HEK293 (cell line): ENCODE measurements around the gene PDE4D.

ENCODE experiments used
- CTCF ChIA-PET: fragments of 350-600 bp; formaldehyde crosslinking; extraction: SDS; loops from one replicate; lab custom pipeline; 2021; ENCODE audit warnings: antibody characterized with exemption; lab: Yijun Ruan, JAX
- POLR2A ChIA-PET: fragments of 300-600 bp; formaldehyde crosslinking; extraction: SDS; loops from one replicate; lab custom pipeline; 2020; ENCODE audit warnings: antibody characterized with exemption, inconsistent platforms; lab: Yijun Ruan, JAX
- H3K27ac ChIP-seq: fragments of 200-500 bp; sonication (Bioruptor generic); 2 replicates; pipeline ENCODE4 v1.5.1; 2014; ENCODE audit warnings: low read depth, low read length, control low read depth, inconsistent platforms; ENCODE audit errors: extremely low read depth
- H3K36me3 ChIP-seq, 2 experiments: fragments of 200-500 bp in 1 of 2; sonication (Bioruptor generic) in 1 of 2; 1 replicate in 1 of 2; 2 replicates in 1 of 2; pipeline ENCODE4 v1.5.1; 2014 to 2017; ENCODE audit warnings: inconsistent platforms in 2 of 2, low read length in 2 of 2; ENCODE audit not compliant: control insufficient read depth in 2 of 2, insufficient read depth in 1 of 2
- H3K4me1 ChIP-seq: fragments of 200-500 bp; sonication (Bioruptor generic); 2 replicates; pipeline ENCODE4 v1.5.1; 2014; ENCODE audit warnings: mild to moderate bottlenecking, low read length, inconsistent platforms; ENCODE audit not compliant: control insufficient read depth, insufficient read depth
- H3K4me3 ChIP-seq: 2 replicates; pipeline ENCODE4 v1.5.1; 2011; ENCODE audit warnings: low read depth, mild to moderate bottlenecking, control low read depth, low read length, moderate library complexity
- H3K9me3 ChIP-seq: fragments of 200-500 bp; sonication (Bioruptor generic); 2 replicates; pipeline ENCODE4 v1.5.1; 2014; ENCODE audit warnings: low read depth, low read length, inconsistent platforms; ENCODE audit not compliant: control insufficient read depth, insufficient read depth
- EGR2 ChIP-seq: fragments of 450-650 bp; formaldehyde crosslinking; IDR thresholded peaks from 2 replicates; pipeline ENCODE4 v1.5.1; 2016; ENCODE audit warnings: low read depth, missing biosample characterization, missing genetic modification characterization
- FEZF1 ChIP-seq: fragments of 450-650 bp; formaldehyde crosslinking; IDR thresholded peaks from 2 replicates; pipeline ENCODE4 v1.5.1; 2016; ENCODE audit warnings: missing biosample characterization, missing genetic modification characterization
- HOXC10 ChIP-seq: sonication (generic); formaldehyde crosslinking; IDR thresholded peaks from 2 replicates; pipeline ENCODE4 v1.8.1; 2023; ENCODE audit warnings: mild to moderate bottlenecking, missing genetic modification reagents
- IKZF3 ChIP-seq: fragments of 450-650 bp; IDR thresholded peaks from 2 replicates; pipeline ENCODE4 v1.5.0; 2018; ENCODE audit warnings: missing biosample characterization, mild to moderate bottlenecking, missing genetic modification characterization, moderate library complexity
- KLF7 ChIP-seq: fragments of 450-650 bp; formaldehyde crosslinking; IDR thresholded peaks from 2 replicates; pipeline ENCODE4 v1.5.1; 2016; ENCODE audit warnings: missing biosample characterization, missing genetic modification characterization, borderline replicate concordance
- MYNN ChIP-seq: fragments of 450-650 bp; formaldehyde crosslinking; IDR thresholded peaks from 2 replicates; pipeline ENCODE4 v1.5.1; 2016; ENCODE audit warnings: missing biosample characterization, missing genetic modification characterization, borderline replicate concordance
- MZF1 ChIP-seq: fragments of 450-650 bp; formaldehyde crosslinking; IDR thresholded peaks from 2 replicates; pipeline ENCODE4 v1.5.1; 2017; ENCODE audit warnings: missing biosample characterization, missing genetic modification characterization, borderline replicate concordance
- SCRT1 ChIP-seq: fragments of 450-650 bp; formaldehyde crosslinking; IDR thresholded peaks from 2 replicates; pipeline ENCODE4 v1.5.1; 2016; ENCODE audit warnings: missing biosample characterization, missing genetic modification characterization, borderline replicate concordance
- SETDB1 ChIP-seq: IDR thresholded peaks from one replicate; pipeline ENCODE4 v1.6.1; 2017; ENCODE audit warnings: mild to moderate bottlenecking, low read length, moderate library complexity, mixed read lengths; ENCODE audit not compliant: insufficient read length
- SP7 ChIP-seq: fragments of 450-650 bp; formaldehyde crosslinking; IDR thresholded peaks from 2 replicates; pipeline ENCODE4 v1.5.1; 2016; ENCODE audit warnings: missing biosample characterization, missing genetic modification characterization
- ZBTB17 ChIP-seq: fragments of 450-650 bp; formaldehyde crosslinking; IDR thresholded peaks from 2 replicates; pipeline ENCODE4 v1.5.1; 2016; ENCODE audit warnings: missing biosample characterization, missing genetic modification characterization
- ZBTB48 ChIP-seq: fragments of 450-650 bp; formaldehyde crosslinking; IDR thresholded peaks from 2 replicates; pipeline ENCODE4 v1.5.1; 2016; ENCODE audit warnings: missing biosample characterization, missing genetic modification characterization
- ZNF366 ChIP-seq: fragments of 450-650 bp; formaldehyde crosslinking; conservative IDR thresholded peaks from 2 replicates; pipeline ENCODE4 v1.5.1; 2016; ENCODE audit warnings: missing biosample characterization, missing genetic modification characterization
- ZNF426 ChIP-seq: fragments of 450-650 bp; formaldehyde crosslinking; IDR thresholded peaks from 2 replicates; pipeline ENCODE4 v1.5.1; 2017; ENCODE audit warnings: missing biosample characterization, missing genetic modification characterization, mild to moderate bottlenecking, inconsistent platforms, moderate library complexity
- ZNF433 ChIP-seq: fragments of 450-650 bp; formaldehyde crosslinking; IDR thresholded peaks from 2 replicates; pipeline ENCODE4 v1.5.1; 2016; ENCODE audit warnings: missing biosample characterization, missing genetic modification characterization, low read depth
- ZNF449 ChIP-seq: fragments of 450-650 bp; formaldehyde crosslinking; IDR thresholded peaks from 2 replicates; pipeline ENCODE4 v1.5.1; 2017; ENCODE audit warnings: missing biosample characterization, mild to moderate bottlenecking, missing genetic modification characterization, moderate library complexity
- ZNF473 ChIP-seq: fragments of 450-650 bp; formaldehyde crosslinking; IDR thresholded peaks from 2 replicates; pipeline ENCODE4 v1.5.1; 2017; ENCODE audit warnings: missing biosample characterization, missing genetic modification characterization
- ZNF530 ChIP-seq: fragments of 450-650 bp; formaldehyde crosslinking; IDR thresholded peaks from 2 replicates; pipeline ENCODE4 v1.5.1; 2016; ENCODE audit warnings: low read depth, missing biosample characterization, missing genetic modification characterization
- ZNF549 ChIP-seq: fragments of 450-650 bp; IDR thresholded peaks from 2 replicates; pipeline ENCODE4 v1.5.1; 2018; ENCODE audit warnings: missing biosample characterization, missing genetic modification characterization, mild to moderate bottlenecking, inconsistent platforms, moderate library complexity
- ZNF585B ChIP-seq: fragments of 450-650 bp; formaldehyde crosslinking; IDR thresholded peaks from 2 replicates; pipeline ENCODE4 v1.5.1; 2016; ENCODE audit warnings: missing biosample characterization, missing genetic modification characterization
- ZNF701 ChIP-seq: fragments of 450-650 bp; formaldehyde crosslinking; IDR thresholded peaks from 2 replicates; pipeline ENCODE4 v1.5.1; 2016; ENCODE audit warnings: missing biosample characterization, missing genetic modification characterization
- ZNF830 ChIP-seq: fragments of 450-650 bp; IDR thresholded peaks from 2 replicates; pipeline ENCODE4 v1.5.0; 2018; ENCODE audit warnings: missing biosample characterization, missing genetic modification characterization, low read depth, mild to moderate bottlenecking, moderate library complexity
- ZXDB ChIP-seq: fragments of 450-650 bp; formaldehyde crosslinking; IDR thresholded peaks from 2 replicates; pipeline ENCODE4 v1.5.1; 2016; ENCODE audit warnings: missing biosample characterization, missing genetic modification characterization
- TF ChIP-seq, protein P1 (sequence below): fragments of 450-650 bp; formaldehyde crosslinking; IDR thresholded peaks from 2 replicates; pipeline ENCODE4 v1.5.1; 2016; ENCODE audit warnings: missing biosample characterization, missing genetic modification characterization

PDE4D gene

GRCh38 chr5:59684388-59685190 lies 208.9 kb downstream of the PDE4D start:
- no peaks in the 10 kb centered on the region for H3K9me3 ChIP-seq
- ChIA-PET CTCF (interaction anchor here (1.7 kb wide), 1 partner anchor 11 kb away, joined by 7 read pairs; no protein-coding TSS in a partner anchor), POLR2A (no interaction called here)
- no peak overlapping the region for H3K27ac ChIP-seq
- no peaks in the 10 kb centered on the region for H3K36me3 ChIP-seq
- TF ChIP-seq ZNF530 (no peak), MYNN (tag by site-specific recombination) (no peak), EGR2 (tag by site-specific recombination) (no peak), HOXC10 (CRISPR knock-in tag) (no peak), SCRT1 (no peak), ZNF830 (tag by site-specific recombination) (no peak), ZNF449 (tag by site-specific recombination) (no peak), FEZF1 (no peak), ZNF426 (no peak), SETDB1 (no peak), ZNF473 (tag by site-specific recombination) (no peak)
- no peak overlapping the region for H3K4me3 ChIP-seq
- H3K4me1 ChIP-seq = no peaks in the 10 kb centered on the region

DNA sequence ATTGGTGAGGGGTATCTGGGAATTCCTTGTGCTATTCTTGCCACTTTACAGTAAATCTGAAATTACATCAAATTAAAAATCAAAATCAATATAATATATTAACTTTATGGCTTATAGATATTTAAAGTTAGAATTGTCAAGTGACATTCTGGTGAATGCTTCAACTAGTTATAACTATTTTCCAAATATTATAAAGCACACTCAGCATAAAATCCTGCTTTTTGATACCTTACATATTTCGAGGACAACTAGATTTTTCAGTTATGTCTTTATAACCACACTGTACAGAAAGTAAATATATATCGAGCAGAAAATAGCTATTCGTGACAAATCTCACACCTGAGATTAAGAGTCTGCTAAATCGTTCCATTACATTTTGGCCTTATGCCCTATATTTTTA lies 210.2 kb downstream of the PDE4D start:
- CTCF ChIA-PET = interaction anchor here (1.7 kb wide), 1 partner anchor 10 kb away, joined by 7 read pairs; no protein-coding TSS in a partner anchor
- Histone ChIP-seq H3K4me3 (no peak overlapping the region), H3K9me3 (no peaks in the 10 kb centered on the region), H3K27ac (no peak overlapping the region), H3K4me1 (no peaks in the 10 kb centered on the region), H3K36me3 (no peaks in the 10 kb centered on the region)
- POLR2A ChIA-PET = no interaction called here
- TF ChIP-seq ZNF433 (tag by site-specific recombination) = no peak
- TF ChIP-seq ZNF549 = no peak
- TF ChIP-seq ZNF366 = no peak
- no peak for TF ChIP-seq MZF1 (tag by site-specific recombination)
- no peak for TF ChIP-seq ZBTB48 (tag by site-specific recombination)
- TF ChIP-seq ZBTB17 (tag by site-specific recombination) = no peak
- no peak for TF ChIP-seq ZNF585B (tag by site-specific recombination)
- no peak for TF ChIP-seq SP7 (tag by site-specific recombination)
- no peak for TF ChIP-seq IKZF3 (tag by site-specific recombination)
- TF ChIP-seq KLF7 = no peak
- TF ChIP-seq ZNF701 (tag by site-specific recombination) = no peak

DNA sequence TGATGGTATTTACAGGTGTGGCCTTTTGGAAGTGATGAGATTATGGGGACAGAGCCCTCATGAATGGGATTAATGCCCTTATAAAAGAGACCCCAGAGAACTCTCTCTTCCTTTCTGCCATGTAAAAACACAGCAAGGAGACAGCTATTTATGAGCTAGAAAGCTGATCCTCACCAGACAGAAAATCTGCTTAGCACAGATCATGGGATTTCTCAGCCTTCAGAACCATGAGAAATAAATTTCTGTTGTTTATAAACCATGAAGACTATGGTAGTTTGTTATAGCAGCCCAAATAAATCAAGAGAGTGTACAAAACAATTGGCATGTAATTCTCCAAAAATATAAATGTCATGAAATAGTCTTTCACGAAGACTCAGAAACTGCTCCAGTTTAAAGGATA lies 211.0 kb downstream of the PDE4D start:
- TF ChIP-seq ZXDB (tag by site-specific recombination) (no peak), HOXC10 (CRISPR knock-in tag) (no peak)
- TF ChIP-seq, protein P1, sequence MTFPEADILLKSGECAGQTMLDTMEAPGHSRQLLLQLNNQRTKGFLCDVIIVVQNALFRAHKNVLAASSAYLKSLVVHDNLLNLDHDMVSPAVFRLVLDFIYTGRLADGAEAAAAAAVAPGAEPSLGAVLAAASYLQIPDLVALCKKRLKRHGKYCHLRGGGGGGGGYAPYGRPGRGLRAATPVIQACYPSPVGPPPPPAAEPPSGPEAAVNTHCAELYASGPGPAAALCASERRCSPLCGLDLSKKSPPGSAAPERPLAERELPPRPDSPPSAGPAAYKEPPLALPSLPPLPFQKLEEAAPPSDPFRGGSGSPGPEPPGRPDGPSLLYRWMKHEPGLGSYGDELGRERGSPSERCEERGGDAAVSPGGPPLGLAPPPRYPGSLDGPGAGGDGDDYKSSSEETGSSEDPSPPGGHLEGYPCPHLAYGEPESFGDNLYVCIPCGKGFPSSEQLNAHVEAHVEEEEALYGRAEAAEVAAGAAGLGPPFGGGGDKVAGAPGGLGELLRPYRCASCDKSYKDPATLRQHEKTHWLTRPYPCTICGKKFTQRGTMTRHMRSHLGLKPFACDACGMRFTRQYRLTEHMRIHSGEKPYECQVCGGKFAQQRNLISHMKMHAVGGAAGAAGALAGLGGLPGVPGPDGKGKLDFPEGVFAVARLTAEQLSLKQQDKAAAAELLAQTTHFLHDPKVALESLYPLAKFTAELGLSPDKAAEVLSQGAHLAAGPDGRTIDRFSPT = no peak
- H3K9me3 ChIP-seq = no peaks in the 10 kb centered on the region
- no peaks in the 10 kb centered on the region for H3K36me3 ChIP-seq
- CTCF ChIA-PET = interaction anchor here (1.1 kb wide), 1 partner anchor 9 kb away, joined by 4 read pairs; no protein-coding TSS in a partner anchor
- H3K4me3 ChIP-seq = no peak overlapping the region
- no peaks in the 10 kb centered on the region for H3K4me1 ChIP-seq
- H3K27ac ChIP-seq = no peak overlapping the region
- POLR2A ChIA-PET = no interaction called here
